Peyer's patch (tissue), 4 donors: ENCODE data around the gene C17orf50. TPM values are rescaled to one million over a fixed set of nuclear protein-coding genes. Genes with fewer than 3 reads are reported as not detected.

Experiments
- DNase-seq, 3 donors: peaks; one replicate each; pipeline ENCODE4 v3.0.0-alpha.2; 2017 to 2019
- H3K27ac ChIP-seq, 4 donors: fragments of 200-600 bp; sonication (generic); one replicate each; pipeline ENCODE4 v1.5.1; 2016 to 2019
- H3K27me3 ChIP-seq, 2 donors: fragments of 200-600 bp; sonication (generic); one replicate each; pipeline ENCODE4 v1.5.1; 2019
- H3K36me3 ChIP-seq, 3 donors: fragments of 200-600 bp; sonication (generic); one replicate each; pipeline ENCODE4 v1.5.1; 2016 to 2019
- H3K4me1 ChIP-seq, 4 donors: fragments of 200-600 bp; sonication (generic); one replicate each; pipeline ENCODE4 v1.5.1; 2016 to 2019
- H3K4me3 ChIP-seq, 4 donors: fragments of 200-600 bp; sonication (generic); 1 replicate in 3 of 4; 2 replicates in 1 of 4; pipeline ENCODE4 v1.5.1; 2016 to 2019; ENCODE audit warnings: mild to moderate bottlenecking in 1 of 4
- H3K9me3 ChIP-seq, 4 donors: fragments of 200-600 bp; sonication (generic); one replicate each; pipeline ENCODE4 v1.5.1; 2016 to 2019; ENCODE audit warnings: mild to moderate bottlenecking in 1 of 4
- POLR2A ChIP-seq, 2 donors: fragments of 450-650 bp; IDR thresholded peaks; one replicate each; pipeline ENCODE4 v1.5.1; 2017; ENCODE audit warnings: antibody characterized with exemption in 2 of 2, mild to moderate bottlenecking in 2 of 2, moderate library complexity in 2 of 2
- total RNA-seq, 4 donors: library from RNA; depleted of rRNA; stranded (reverse); fragments of >200 nt; gene quantifications; one replicate each; pipeline ENCODE4 v1.1.0, GENCODE V29; 2016
- TF ChIP-seq, protein P1 (sequence below), 6 experiments: fragments of 450-650 bp in 4 of 6; fragments of 200-600 bp in 2 of 6; sonication (generic) in 1 of 6; IDR thresholded peaks; one replicate each; pipeline ENCODE4 v1.5.1; 2017 to 2019; ENCODE audit warnings: antibody characterized with exemption in 6 of 6, mild to moderate bottlenecking in 3 of 6, moderate library complexity in 1 of 6

C17orf50 gene
- total RNA-seq, 4 donors from 2014 or later = not detected

DNA sequence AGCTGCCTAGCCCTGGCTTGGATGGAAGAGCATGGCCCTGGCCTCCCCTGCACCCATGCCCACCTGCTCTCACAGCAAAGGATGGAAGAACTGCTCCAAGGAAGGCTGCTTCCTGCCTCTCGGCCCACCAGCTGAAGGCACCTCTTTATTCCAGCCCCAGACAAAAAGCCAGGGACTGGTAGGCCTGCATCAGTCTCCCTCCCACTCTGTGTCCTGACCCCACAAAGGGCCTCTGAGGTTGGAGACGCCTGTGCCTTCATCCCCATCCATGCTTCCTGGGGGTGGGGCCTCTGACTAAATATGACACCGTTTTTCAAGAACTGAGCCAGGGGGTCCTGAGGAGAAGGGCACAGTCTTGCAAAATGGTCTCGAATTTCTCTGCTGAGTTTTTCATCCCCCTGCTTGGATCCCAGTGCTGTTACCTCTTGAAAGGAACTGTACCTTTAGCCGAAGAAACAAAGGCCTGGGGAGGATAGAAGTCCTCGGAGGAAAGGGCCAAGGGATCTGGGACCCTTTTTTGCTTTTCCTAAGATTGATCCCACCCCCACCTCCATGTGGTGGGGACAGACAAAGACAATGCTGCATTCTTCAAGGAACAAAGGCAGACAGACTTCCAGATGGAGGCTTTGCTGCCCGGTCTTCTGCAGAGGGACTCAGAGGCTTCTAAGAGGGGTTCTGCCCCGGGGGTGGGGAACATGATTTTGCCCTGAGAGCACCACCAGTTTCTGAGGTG, 5.2 kb downstream of the C17orf50 start:
- Histone ChIP-seq H3K27me3 (no peaks in the 10 kb centered on the region), H3K4me3 (no peak overlapping the region), H3K27ac (no peak overlapping the region), H3K9me3 (no peaks in the 10 kb centered on the region), H3K36me3 (no peaks in the 10 kb centered on the region), H3K4me1 (peaks cover 0 to 41% (median 3%) of the 10 kb centered on the region in 4 donors)
- no peak for DNase-seq
- TF ChIP-seq, protein P1, sequence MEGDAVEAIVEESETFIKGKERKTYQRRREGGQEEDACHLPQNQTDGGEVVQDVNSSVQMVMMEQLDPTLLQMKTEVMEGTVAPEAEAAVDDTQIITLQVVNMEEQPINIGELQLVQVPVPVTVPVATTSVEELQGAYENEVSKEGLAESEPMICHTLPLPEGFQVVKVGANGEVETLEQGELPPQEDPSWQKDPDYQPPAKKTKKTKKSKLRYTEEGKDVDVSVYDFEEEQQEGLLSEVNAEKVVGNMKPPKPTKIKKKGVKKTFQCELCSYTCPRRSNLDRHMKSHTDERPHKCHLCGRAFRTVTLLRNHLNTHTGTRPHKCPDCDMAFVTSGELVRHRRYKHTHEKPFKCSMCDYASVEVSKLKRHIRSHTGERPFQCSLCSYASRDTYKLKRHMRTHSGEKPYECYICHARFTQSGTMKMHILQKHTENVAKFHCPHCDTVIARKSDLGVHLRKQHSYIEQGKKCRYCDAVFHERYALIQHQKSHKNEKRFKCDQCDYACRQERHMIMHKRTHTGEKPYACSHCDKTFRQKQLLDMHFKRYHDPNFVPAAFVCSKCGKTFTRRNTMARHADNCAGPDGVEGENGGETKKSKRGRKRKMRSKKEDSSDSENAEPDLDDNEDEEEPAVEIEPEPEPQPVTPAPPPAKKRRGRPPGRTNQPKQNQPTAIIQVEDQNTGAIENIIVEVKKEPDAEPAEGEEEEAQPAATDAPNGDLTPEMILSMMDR (IDR thresholded peaks at IDR 0.05) = no peak
- TF ChIP-seq POLR2A (IDR thresholded peaks at IDR 0.05) = no peak

DNA sequence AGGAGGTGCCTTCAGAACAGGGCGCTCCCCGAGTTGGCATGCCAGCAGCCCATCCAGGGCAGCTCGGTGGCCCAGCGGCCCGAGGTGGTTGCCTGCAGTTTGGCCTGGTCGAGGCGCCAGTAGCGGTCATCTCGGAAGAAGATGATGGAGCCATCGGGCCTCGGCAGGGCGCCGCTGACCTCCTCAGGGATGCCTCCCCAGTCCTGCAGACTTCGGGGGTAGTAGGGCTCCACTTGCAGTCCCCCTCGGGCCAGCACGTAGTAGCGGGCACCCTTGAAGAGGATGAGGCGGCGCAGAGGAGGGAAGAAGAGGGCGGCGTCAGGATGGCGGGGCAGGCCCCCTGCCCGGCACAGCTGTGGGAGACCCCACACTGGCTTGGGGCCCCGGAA, 5.8 kb downstream of the C17orf50 start:
- Histone ChIP-seq H3K27me3 (no peaks in the 10 kb centered on the region), H3K9me3 (no peaks in the 10 kb centered on the region), H3K4me3 (no peak overlapping the region), H3K4me1 (peaks cover 0 to 41% (median 3%) of the 10 kb centered on the region in 4 donors), H3K27ac (no peak overlapping the region), H3K36me3 (no peaks in the 10 kb centered on the region)
- TF ChIP-seq, protein P1 (IDR thresholded peaks at IDR 0.05) = no peak
- no peak for TF ChIP-seq POLR2A (IDR thresholded peaks at IDR 0.05)
- no peak for DNase-seq

DNA sequence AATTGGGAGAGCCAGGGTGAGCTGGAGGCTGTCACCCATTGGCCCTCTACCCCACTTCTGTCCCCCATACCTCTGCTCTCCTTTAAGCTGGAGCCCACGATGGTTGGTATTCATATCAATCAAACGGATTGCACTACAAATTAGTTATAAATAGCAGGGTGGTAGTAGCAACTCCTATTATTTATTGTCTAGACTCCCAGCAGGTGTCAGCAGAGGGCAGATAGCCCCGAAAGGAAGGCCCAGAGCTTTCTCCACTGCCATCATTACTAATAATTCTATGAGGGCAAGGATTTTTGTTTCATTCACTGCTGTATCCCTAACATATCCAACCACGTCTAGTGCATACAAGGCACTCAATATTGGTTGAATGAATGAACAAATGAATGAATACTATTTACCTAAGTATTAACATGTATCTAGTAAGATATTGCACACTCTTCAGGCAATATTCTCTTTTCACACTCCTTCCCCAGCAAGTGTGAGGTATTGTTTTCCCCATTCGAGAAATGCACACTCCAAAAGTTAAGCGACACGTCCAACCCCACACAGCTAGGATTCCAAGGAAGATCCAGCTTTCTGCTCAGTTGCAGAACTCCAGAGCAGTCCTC, 6.3 kb downstream of the C17orf50 start:
- no peak overlapping the region for H3K27ac ChIP-seq
- H3K27me3 ChIP-seq = no peaks in the 10 kb centered on the region
- DNase-seq = peak in 1 of 3 donors; percentile 70
- peaks cover 0 to 41% (median 3%) of the 10 kb centered on the region in 4 donors for H3K4me1 ChIP-seq
- H3K36me3 ChIP-seq = no peaks in the 10 kb centered on the region
- TF ChIP-seq, protein P1 (IDR thresholded peaks at IDR 0.05) = peak in 5 of 6 experiments; percentile 18 to 85 (median 78)
- no peak for TF ChIP-seq POLR2A (IDR thresholded peaks at IDR 0.05)
- H3K4me3 ChIP-seq = no peak overlapping the region
- no peaks in the 10 kb centered on the region for H3K9me3 ChIP-seq

DNA sequence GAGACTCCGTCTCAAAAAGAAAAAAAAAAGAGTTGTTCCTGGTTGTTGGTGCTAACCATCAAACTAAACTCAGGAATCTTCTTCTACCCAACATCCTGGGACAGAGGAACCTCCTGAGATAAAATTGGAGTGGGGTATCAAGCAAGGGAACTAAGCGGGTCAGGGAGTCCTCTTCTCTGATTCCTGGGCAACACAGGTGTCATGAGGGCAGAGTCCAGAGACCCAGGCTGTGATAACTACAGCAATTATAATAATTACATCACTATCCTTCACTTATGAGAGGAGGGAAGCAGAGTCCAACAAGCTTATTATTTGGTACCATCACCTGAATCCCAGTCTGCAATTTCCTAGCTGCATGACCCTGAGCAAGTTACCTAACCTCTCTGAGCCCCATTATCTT, 8.1 kb downstream of the C17orf50 start:
- H3K4me1 ChIP-seq = peaks cover 0 to 36% (median 3%) of the 10 kb centered on the region in 4 donors
- H3K36me3 ChIP-seq = no peaks in the 10 kb centered on the region
- no peaks in the 10 kb centered on the region for H3K9me3 ChIP-seq
- DNase-seq = peak in 1 of 3 donors; percentile 73
- no peaks in the 10 kb centered on the region for H3K27me3 ChIP-seq
- TF ChIP-seq, protein P1 (IDR thresholded peaks at IDR 0.05) = no peak
- TF ChIP-seq POLR2A (IDR thresholded peaks at IDR 0.05) = no peak
- no peak overlapping the region for H3K4me3 ChIP-seq
- H3K27ac ChIP-seq = peak overlapping the region in 2 of 4 donors; percentile 1 to 67

DNA sequence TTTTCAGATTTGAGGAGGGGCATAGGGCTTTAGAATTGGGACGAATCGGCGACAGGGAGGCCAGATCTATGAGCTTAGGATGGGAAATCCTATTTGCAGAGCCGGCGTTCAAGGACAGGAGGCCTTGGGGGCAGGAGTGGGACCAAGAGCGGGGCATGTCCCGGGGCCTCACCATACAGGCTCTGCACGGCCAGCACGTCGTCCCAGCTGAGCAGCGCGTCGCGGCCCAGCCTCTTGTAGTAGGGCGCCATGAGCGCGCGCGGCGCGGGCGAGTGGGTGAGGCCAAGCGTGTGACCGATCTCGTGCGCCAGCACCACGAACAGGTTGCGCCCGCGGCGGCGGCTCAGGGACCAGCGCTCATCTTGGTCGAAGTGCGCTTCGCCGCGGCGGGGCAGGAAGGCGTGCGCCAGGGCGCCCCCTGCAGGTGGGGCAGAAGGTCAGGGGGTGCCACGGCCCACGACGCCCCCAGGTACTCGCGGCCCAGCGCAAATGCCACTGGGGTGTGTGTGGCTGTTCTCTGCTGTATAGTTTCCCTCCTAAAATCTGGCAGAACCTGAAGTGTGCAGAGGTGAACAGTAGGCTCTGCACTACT, 9.3 kb downstream of the C17orf50 start:
- Histone ChIP-seq H3K4me1 (peaks cover 0 to 34% (median 2%) of the 10 kb centered on the region in 4 donors), H3K27me3 (no peaks in the 10 kb centered on the region), H3K36me3 (no peaks in the 10 kb centered on the region), H3K27ac (no peak overlapping the region), H3K9me3 (no peaks in the 10 kb centered on the region), H3K4me3 (no peak overlapping the region)
- no peak for DNase-seq
- TF ChIP-seq POLR2A (IDR thresholded peaks at IDR 0.05) = no peak
- TF ChIP-seq, protein P1 (IDR thresholded peaks at IDR 0.05) = peak in 1 of 6 experiments; percentile 4
